GM20000 (cell line): ENCODE results near the gene MED31.
"Not testable (repeated sequence)": the region's sequence is repeated elsewhere in the genome, so short reads cannot be mapped to it uniquely, and the experiment has no call there.

Experiments used
- DNase-seq: peaks from one replicate; pipeline ENCODE4 v3.0.0; 2012; ENCODE audit warnings: low spot score
- TF ChIP-seq, protein P1 (sequence below): IDR thresholded peaks from 2 replicates; pipeline ENCODE4 v1.5.1; 2012; ENCODE audit warnings: mild to moderate bottlenecking, control low read depth; ENCODE audit errors: extremely low read depth, missing control alignments

Gene MED31

DNA sequence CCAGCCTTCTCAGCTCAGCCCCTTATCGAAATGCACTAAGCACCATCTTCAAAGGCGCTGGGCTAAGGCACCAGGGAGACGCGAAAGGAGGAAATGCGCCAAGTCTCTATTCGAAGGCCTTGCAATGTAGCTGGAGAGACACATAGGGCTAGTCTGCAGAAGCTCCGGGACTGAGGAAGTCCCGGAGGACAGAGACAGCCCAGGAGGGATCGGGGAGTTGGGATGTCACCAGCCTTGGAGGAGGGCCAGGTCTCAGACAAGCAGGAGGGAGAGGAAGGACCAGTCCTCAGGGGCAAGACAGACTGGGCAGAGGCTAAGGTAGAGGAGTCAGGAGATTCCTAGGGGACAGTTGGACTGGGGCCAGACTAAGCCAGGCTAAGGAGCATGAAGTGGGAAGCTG, 8.7 kb upstream of the MED31 start:
- TF ChIP-seq, protein P1, sequence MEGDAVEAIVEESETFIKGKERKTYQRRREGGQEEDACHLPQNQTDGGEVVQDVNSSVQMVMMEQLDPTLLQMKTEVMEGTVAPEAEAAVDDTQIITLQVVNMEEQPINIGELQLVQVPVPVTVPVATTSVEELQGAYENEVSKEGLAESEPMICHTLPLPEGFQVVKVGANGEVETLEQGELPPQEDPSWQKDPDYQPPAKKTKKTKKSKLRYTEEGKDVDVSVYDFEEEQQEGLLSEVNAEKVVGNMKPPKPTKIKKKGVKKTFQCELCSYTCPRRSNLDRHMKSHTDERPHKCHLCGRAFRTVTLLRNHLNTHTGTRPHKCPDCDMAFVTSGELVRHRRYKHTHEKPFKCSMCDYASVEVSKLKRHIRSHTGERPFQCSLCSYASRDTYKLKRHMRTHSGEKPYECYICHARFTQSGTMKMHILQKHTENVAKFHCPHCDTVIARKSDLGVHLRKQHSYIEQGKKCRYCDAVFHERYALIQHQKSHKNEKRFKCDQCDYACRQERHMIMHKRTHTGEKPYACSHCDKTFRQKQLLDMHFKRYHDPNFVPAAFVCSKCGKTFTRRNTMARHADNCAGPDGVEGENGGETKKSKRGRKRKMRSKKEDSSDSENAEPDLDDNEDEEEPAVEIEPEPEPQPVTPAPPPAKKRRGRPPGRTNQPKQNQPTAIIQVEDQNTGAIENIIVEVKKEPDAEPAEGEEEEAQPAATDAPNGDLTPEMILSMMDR: no peak
- no peak for DNase-seq

DNA sequence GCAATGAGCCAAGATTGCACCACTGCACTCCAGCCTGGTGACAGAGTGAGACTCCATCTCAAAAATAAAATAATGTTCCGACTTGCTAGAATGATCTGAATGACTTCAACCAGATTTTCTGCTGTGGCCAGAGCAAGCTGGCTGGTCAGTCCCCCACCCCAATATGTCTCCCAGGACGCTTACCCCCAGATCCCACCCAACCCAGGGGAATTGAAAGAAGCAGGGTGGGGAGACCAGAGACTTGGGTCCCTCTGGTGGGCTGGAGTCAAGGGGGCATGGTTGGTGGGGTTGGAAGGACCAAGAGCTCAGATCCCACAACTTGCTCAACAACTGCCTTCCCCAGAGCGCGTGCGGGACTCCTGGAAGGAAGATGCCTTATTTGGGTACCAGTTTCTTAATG, 7.0 kb upstream of the MED31 start:
- DNase-seq: not testable (repeated sequence)

DNA sequence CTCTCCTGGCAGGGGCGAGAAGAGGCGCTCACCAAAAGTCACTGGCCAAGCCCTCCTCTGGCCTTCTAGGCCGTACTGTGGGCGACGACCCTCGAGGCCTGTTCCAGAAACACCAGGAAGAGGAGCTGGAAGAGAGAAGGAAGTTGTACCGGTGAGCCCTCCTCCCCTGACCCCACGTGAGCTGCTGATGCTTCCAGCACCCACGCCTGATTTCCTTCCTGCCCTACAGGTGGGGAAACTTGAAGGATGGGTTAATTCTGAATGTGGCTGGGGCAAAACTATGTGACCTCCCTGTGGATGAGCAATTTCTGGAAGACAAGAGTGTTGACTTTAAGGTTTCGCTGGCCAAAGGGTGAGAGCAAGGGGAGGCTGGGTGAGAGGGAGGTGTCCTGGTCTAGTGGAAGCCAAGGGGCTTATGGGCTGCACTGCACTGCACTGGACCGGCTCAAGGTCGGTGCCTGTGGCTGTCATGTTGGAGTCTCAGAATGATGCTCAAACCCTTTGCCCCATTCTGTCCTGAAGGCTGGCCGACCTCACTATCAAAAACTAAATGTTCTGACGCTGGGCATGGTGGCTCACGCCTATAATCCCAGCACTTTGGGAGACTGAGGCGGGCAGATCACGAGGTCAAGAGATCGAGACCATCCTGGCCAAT, 6.4 kb upstream of the MED31 start:
- DNase-seq: no peak
- TF ChIP-seq, protein P1: no peak

DNA sequence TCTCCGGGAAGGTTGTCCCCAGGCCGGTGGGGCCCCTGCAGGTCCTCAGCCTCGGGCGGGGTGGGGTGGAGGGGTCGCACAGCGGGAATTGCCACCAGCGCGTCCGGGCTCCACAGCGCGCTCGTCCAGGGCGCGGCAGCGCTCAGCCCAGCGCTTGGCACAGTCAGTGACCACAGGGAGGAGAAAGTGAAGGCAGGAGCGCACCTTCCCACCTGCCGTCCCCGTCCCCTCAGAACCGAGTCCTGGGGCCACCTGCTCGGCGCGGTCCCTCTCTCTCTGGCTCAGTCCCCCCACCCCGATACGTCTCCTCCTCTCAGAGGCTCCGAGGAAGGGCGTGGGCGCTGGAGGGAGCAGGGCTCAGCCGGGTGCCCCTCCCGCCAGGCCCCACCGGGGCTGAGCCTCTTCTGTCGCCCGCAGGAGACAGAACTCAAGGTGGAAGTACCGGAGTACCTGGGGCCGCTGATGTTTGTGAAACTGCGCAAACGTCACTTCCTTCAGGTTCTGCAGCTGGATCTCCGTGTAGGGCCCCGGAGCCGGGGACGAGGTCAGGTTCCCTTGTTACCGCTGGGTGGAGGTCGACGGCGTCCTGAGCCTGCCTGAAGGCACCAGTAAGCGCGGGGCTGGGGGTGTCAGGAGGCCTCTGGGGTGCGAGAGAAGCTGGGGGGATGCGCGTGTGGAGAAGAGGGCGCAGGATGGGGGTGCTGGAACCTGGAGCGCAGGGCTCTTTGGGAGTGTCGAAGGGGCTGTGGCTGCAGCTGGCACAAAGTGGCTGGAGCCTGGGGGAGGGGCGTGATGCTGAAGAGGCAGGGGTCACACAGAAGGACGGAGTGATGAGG, 5.6 kb upstream of the MED31 start:
- DNase-seq: peak; percentile 60

DNA sequence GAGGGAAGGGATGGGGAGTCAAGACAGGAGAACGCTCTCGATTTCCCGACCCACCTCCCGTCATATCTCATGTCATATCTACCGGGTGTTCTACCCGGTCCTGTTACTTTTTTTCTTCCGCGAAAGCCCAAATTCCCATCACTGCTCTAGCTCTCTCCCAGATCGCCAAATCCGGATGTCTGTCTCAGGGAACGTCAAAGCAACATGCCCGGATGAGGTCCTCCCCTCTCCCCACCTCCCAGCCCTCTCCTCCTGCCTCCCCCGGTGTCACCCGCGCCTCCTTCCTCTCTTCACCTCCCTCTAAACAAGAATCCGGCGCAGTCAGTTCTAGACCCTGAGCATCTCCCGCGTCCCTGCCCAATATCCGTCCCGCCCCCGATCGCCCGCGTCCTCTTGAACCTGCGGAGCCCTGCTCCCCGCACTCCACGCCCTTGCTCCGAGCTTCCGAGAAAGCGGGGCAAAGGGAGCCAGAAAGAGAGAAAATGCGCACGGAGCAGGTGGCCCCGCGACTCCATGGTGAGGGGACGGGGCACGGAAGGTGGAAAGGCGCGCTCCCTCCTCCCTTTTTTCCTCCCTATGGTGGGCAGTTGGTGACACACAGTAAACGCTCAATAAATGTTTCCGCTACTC, 4.4 kb upstream of the MED31 start:
- not testable (repeated sequence) for DNase-seq

DNA sequence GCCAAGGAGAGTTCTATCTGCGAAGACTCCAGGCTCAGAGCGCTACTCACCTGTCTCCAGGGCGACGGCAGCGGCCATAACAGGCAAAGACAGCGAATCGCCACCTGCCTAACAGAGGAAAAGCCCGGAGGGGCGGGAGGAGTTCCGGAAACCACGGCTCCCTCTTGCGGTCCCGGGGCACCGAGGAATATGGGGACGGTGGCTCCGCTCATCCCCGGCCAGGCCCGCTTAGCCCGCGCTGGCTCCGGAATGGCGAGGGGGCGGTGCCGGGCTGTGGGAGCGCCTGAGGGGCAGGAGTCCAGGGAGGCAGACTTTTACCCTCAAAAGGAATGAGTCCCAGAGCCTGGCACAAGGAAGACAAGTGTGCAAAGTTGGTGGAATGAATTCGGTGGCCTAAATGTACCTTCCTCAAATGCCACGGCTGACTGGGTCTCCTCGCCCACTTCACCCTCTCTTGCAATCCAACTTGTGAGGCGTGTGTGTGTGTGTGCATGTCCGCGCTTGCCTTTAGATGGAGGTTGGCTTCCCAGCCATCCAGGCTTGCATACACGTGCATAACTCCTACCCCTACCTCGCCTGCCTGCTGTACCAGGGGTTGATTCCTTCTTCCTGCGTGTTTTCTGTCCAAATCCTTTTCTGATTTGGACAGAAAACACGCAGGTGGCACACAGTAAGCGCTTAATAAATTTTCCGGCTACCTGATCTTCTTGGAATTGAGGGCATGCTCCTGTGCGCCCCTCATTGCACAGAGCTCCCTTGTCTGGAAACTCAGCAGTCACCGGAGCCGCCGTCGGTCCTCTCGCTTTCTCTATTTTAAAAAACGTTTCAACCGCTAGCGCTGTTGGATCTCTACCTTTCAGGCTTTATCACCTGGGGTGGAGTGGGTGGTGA, 3.7 kb upstream of the MED31 start:
- TF ChIP-seq, protein P1: no peak
- DNase-seq: no peak

DNA sequence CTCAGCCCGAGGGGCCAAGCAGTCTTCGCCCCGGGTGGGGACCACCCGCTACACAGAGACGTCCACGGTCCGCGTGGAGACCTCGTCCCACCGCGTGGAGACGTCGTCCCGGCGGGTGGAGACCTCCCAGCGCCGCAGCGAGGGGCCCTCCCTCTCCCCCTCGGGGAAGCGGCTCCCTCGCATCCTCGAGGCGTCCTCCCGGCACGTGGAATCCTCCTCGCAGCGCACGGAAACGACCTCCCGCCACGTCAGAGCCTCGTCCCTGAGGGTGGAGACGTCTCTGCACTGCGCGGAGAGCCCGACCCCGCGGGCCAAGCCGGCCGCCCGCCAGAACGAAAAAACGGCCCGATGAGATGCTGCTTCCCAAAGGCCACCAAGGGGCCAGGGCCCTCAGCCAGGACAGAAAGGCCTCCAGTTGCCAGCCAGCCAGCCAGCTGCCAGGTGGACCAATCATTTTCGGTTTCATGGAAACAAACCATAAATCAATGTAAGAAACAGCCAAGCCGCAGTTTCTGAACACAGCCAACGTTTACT, 581 bp upstream of the MED31 start:
- peak; percentile 59 for DNase-seq
- TF ChIP-seq, protein P1: no peak

DNA sequence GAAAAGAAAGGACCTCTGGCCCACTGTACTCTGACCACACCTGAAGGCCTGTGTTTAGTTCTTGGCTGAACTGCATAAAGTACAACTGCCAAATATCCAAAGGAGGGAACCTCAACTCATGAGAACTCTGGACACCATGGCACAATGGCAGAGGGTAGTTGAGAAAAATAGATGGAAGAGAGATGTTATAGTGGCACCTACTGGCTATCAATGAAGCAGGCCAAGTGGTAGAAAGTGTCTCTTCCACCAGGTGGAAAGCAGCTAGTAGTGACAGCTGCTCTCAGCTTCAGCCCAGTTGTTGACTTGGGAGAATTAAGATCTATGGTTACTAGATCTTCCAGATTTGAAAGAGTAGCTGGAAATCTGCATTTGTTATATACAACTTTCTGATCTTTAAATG, 3.2 kb downstream of the MED31 start:
- TF ChIP-seq, protein P1: peak; percentile 20
- peak; percentile 28 for DNase-seq
